KMS-11 (cell line): ENCODE results near the gene MAPK8IP3.

Source experiments
- H2AFZ ChIP-seq: fragments of 200-600 bp; sonication (generic); 2 replicates; pipeline ENCODE4 v1.6.1; 2016; ENCODE audit warnings: antibody characterized with exemption, mixed run types, low read depth
- H3K27ac ChIP-seq: fragments of 200-600 bp; sonication (generic); 2 replicates; pipeline ENCODE4 v1.6.1; 2016; ENCODE audit warnings: mild to moderate bottlenecking, mixed run types
- H3K27me3 ChIP-seq: fragments of 200-600 bp; sonication (generic); 2 replicates; pipeline ENCODE4 v1.6.1; 2017; ENCODE audit warnings: mild to moderate bottlenecking, low read depth, mixed run types, moderate library complexity; ENCODE audit not compliant: insufficient read depth
- H3K36me3 ChIP-seq: fragments of 200-600 bp; sonication (generic); 2 replicates; pipeline ENCODE4 v1.6.1; 2017; ENCODE audit warnings: mild to moderate bottlenecking, mixed run types; ENCODE audit not compliant: insufficient read depth
- H3K4me1 ChIP-seq: fragments of 200-600 bp; sonication (generic); 2 replicates; pipeline ENCODE4 v1.6.1; 2016; ENCODE audit warnings: mild to moderate bottlenecking, low read depth, mixed run types; ENCODE audit not compliant: poor library complexity, severe bottlenecking
- H3K4me2 ChIP-seq: fragments of 200-600 bp; sonication (generic); 2 replicates; pipeline ENCODE4 v1.7.0; 2016; ENCODE audit warnings: mild to moderate bottlenecking, mixed run types
- H3K4me3 ChIP-seq: fragments of 200-600 bp; sonication (generic); IDR thresholded peaks from 2 replicates; pipeline ENCODE4 v1.6.1; 2017; ENCODE audit warnings: low read depth, low read length, mixed read lengths; ENCODE audit not compliant: insufficient read depth
- H3K79me2 ChIP-seq: fragments of 200-600 bp; sonication (generic); 2 replicates; pipeline ENCODE4 v1.6.1; 2016; ENCODE audit warnings: low read depth, mixed run types; ENCODE audit not compliant: insufficient read depth
- H3K9ac ChIP-seq: fragments of 200-600 bp; sonication (generic); 2 replicates; pipeline ENCODE4 v1.6.1; 2016; ENCODE audit warnings: mild to moderate bottlenecking, mixed run types
- H4K20me1 ChIP-seq: fragments of 200-600 bp; sonication (generic); 2 replicates; pipeline ENCODE4 v1.6.1; 2016; ENCODE audit warnings: mild to moderate bottlenecking, mixed run types; ENCODE audit not compliant: insufficient read depth
- CTCF ChIP-seq: fragments of 200-600 bp; sonication (generic); conservative IDR thresholded peaks from 2 replicates; pipeline ENCODE4 v1.6.1; 2017; ENCODE audit warnings: low read depth, mild to moderate bottlenecking, antibody characterized with exemption, low read length, moderate library complexity, mixed read lengths

MAPK8IP3 gene

DNA sequence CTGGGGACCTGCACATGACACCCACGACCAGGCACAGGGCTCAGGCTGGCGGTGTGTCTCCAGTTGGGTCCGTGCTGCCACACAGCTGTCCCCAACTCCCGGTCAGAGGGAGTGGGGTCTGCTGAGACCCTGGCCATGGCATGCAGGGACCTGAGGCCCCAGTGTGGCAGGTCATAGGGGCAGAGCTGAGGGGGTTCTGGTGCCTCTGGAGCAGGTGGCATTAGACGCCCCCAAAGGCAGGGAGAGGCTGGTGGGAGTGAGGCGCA lies 81.0 kb downstream of the MAPK8IP3 start:
- no peak for TF ChIP-seq CTCF
- Histone ChIP-seq H3K36me3 (no peaks in the 10 kb centered on the region), H3K4me3 (no peak overlapping the region), H3K4me2 (no peak overlapping the region), H3K9ac (no peak overlapping the region), H2AFZ (no peak overlapping the region), H3K79me2 (peaks cover 35% of the 10 kb centered on the region), H3K27me3 (no peaks in the 10 kb centered on the region), H3K4me1 (peaks cover 7% of the 10 kb centered on the region), H4K20me1 (no peaks in the 10 kb centered on the region), H3K27ac (no peak overlapping the region)

- H3K27ac ChIP-seq, result no peak overlapping the region
- no peak for TF ChIP-seq CTCF
- H3K4me1 ChIP-seq, result peaks cover 7% of the 10 kb centered on the region
- no peak overlapping the region for H3K4me2 ChIP-seq
- peaks cover 35% of the 10 kb centered on the region for H3K79me2 ChIP-seq
- no peak overlapping the region for H2AFZ ChIP-seq
- no peaks in the 10 kb centered on the region for H3K36me3 ChIP-seq
- no peaks in the 10 kb centered on the region for H3K27me3 ChIP-seq
- H3K4me3 ChIP-seq, result no peak overlapping the region
- H3K9ac ChIP-seq, result no peak overlapping the region
- no peaks in the 10 kb centered on the region for H4K20me1 ChIP-seq
Observed at GRCh38 chr16:1787322-1788094, 81.5 kb downstream of the MAPK8IP3 start.

GRCh38 chr16:1788095-1788707 lies 82.2 kb downstream of the MAPK8IP3 start:
- H2AFZ ChIP-seq, result no peak overlapping the region
- H3K27ac ChIP-seq, result no peak overlapping the region
- peaks cover 7% of the 10 kb centered on the region for H3K4me1 ChIP-seq
- no peak overlapping the region for H3K4me2 ChIP-seq
- no peaks in the 10 kb centered on the region for H4K20me1 ChIP-seq
- peaks cover 32% of the 10 kb centered on the region for H3K79me2 ChIP-seq
- H3K4me3 ChIP-seq, result no peak overlapping the region
- H3K36me3 ChIP-seq, result no peaks in the 10 kb centered on the region
- TF ChIP-seq CTCF, result no peak
- no peaks in the 10 kb centered on the region for H3K27me3 ChIP-seq
- no peak overlapping the region for H3K9ac ChIP-seq

GRCh38 chr16:1788708-1789100 lies 82.7 kb downstream of the MAPK8IP3 start:
- Histone ChIP-seq H3K4me3 (no peak overlapping the region), H3K79me2 (peaks cover 27% of the 10 kb centered on the region), H3K9ac (no peak overlapping the region), H3K36me3 (no peaks in the 10 kb centered on the region), H3K4me2 (no peak overlapping the region), H3K4me1 (peaks cover 7% of the 10 kb centered on the region), H3K27ac (no peak overlapping the region), H3K27me3 (no peaks in the 10 kb centered on the region), H2AFZ (no peak overlapping the region), H4K20me1 (no peaks in the 10 kb centered on the region)
- no peak for TF ChIP-seq CTCF
